ENCODE measurements around the gene ATXN1. TPM values are rescaled to one million over a fixed set of nuclear protein-coding genes. Genes with fewer than 3 reads are reported as not detected.

Gene ATXN1
- total RNA-seq, 1 experiment from 2014 or later = 5.6 TPM

- Mint-ChIP-seq H3K9me3 (no peaks in the 10 kb centered on the region), H3K36me3 (ENCODE audit: insufficient read depth in 1 of 3, low read depth in 3 of 3) (no peaks in the 10 kb centered on the region), H3K4me3 (no peak overlapping the region), H3K27me3 (ENCODE audit: low read depth) (no peaks in the 10 kb centered on the region), H3K4me1 (peaks cover 13 to 27% of the 10 kb centered on the region in 2 experiments), H3K27ac (no peak overlapping the region)
- Histone ChIP-seq H4K5ac (ENCODE audit: insufficient read length, low read depth, low read length) (no peak overlapping the region), H3T11ph (ENCODE audit: low read length) (no peak overlapping the region), H2BK120ac (ENCODE audit: low read depth, low read length, poor library complexity, severe bottlenecking) (no peak overlapping the region), H3K4me2 (ENCODE audit: insufficient read depth, insufficient read length, low read length) (no peak overlapping the region), H2AFZ (ENCODE audit: low read length) (no peak overlapping the region), H3K14ac (ENCODE audit: insufficient read depth, low read length) (no peak overlapping the region), H3K79me1 (ENCODE audit: insufficient read depth, low read depth, low read length, poor library complexity, severe bottlenecking) (no peaks in the 10 kb centered on the region), H3K23ac (ENCODE audit: insufficient read length, low read depth, low read length) (no peak overlapping the region), H3K18ac (ENCODE audit: insufficient read length, low read depth, low read length) (no peak overlapping the region), H2BK12ac (ENCODE audit: insufficient read length, low read depth, low read length) (no peak overlapping the region), H3K27ac (ENCODE audit: insufficient read length, low read depth, low read length) (no peak overlapping the region), H2AK5ac (ENCODE audit: insufficient read length, low read length) (no peak overlapping the region), H3K4ac (ENCODE audit: low read depth, low read length) (no peak overlapping the region), H3K23me2 (ENCODE audit: insufficient read length, low read depth, low read length, poor library complexity, severe bottlenecking) (no peaks in the 10 kb centered on the region), H2BK15ac (ENCODE audit: low read depth, low read length) (no peak overlapping the region), H3K27me3 (ENCODE audit: insufficient read depth, low read length) (no peaks in the 10 kb centered on the region), H4K8ac (replicated peaks; ENCODE audit: insufficient read length, low read depth, low read length) (no peak overlapping the region), H3K56ac (ENCODE audit: insufficient read length, low read depth, low read length) (no peak overlapping the region), H3K4me1 (ENCODE audit: insufficient read depth, low read length) (peaks cover 3% of the 10 kb centered on the region; the same call in 1 of the 2 replicates), H2BK5ac (ENCODE audit: insufficient read length, low read length) (no peak overlapping the region), H4K20me1 (ENCODE audit: control insufficient read depth, insufficient read depth, insufficient read length) (no peaks in the 10 kb centered on the region), H3K9me3 (ENCODE audit: control insufficient read depth, low read depth, low read length) (no peaks in the 10 kb centered on the region), H3K79me2 (ENCODE audit: insufficient read depth, low read length) (no peaks in the 10 kb centered on the region), H2BK20ac (ENCODE audit: low read depth, low read length, poor library complexity, severe bottlenecking) (no peak overlapping the region), H4K91ac (ENCODE audit: insufficient read length, low read depth, low read length) (no peak overlapping the region), H3K9ac (ENCODE audit: extremely low read depth, insufficient read length, low read length) (no peak overlapping the region)
- DNase-seq = no peak
- TF ChIP-seq CTCF (conservative IDR thresholded peaks at IDR 0.05) = no peak
- no CpG with 5 or more reads among the region's 5 CpGs for WGBS (ENCODE audit: extremely low coverage, insufficient read length, low lambda C conversion rate)
These were observed 39.3 kb downstream of the ATXN1 start for GRCh38 chr6:16721977-16722376.
